Activated naive CD4-positive, alpha-beta T cell treated with anti-CD3 and anti-CD28 coated beads, Interleukin-2, amount 10 ng/mL, durations not matched to agents 7 days and 5 days (primary cell): Measurements from ENCODE around the gene FAM193A.

ENCODE experiments used
- CTCF ChIA-PET: fragments of 350-600 bp; sonication (Branson Sonifier 250); formaldehyde crosslinking; loops from one replicate; lab custom pipeline; 2021; ENCODE audit warnings: antibody characterized with exemption; lab: Charles Lee
- DNase-seq: peaks from one replicate; pipeline ENCODE4 v3.0.0-alpha.2; 2020
- H3K27ac Mint-ChIP-seq: one replicate; pipeline ENCODE4 v1.8.0; 2021; ENCODE audit warnings: mild to moderate bottlenecking, moderate library complexity, mixed read lengths
- H3K27me3 Mint-ChIP-seq: one replicate; pipeline ENCODE4 v1.8.0; 2021; ENCODE audit warnings: mild to moderate bottlenecking, mixed read lengths
- H3K36me3 Mint-ChIP-seq: one replicate; pipeline ENCODE4 v1.8.0; 2021; ENCODE audit warnings: mixed read lengths
- H3K4me1 Mint-ChIP-seq: one replicate; pipeline ENCODE4 v1.8.0; 2021; ENCODE audit warnings: mixed read lengths
- H3K4me3 Mint-ChIP-seq: one replicate; pipeline ENCODE4 v1.8.0; 2021; ENCODE audit warnings: mild to moderate bottlenecking, moderate library complexity, mixed read lengths
- H3K9me3 Mint-ChIP-seq: one replicate; pipeline ENCODE4 v1.8.0; 2021; ENCODE audit warnings: mixed read lengths

The FAM193A gene

DNA sequence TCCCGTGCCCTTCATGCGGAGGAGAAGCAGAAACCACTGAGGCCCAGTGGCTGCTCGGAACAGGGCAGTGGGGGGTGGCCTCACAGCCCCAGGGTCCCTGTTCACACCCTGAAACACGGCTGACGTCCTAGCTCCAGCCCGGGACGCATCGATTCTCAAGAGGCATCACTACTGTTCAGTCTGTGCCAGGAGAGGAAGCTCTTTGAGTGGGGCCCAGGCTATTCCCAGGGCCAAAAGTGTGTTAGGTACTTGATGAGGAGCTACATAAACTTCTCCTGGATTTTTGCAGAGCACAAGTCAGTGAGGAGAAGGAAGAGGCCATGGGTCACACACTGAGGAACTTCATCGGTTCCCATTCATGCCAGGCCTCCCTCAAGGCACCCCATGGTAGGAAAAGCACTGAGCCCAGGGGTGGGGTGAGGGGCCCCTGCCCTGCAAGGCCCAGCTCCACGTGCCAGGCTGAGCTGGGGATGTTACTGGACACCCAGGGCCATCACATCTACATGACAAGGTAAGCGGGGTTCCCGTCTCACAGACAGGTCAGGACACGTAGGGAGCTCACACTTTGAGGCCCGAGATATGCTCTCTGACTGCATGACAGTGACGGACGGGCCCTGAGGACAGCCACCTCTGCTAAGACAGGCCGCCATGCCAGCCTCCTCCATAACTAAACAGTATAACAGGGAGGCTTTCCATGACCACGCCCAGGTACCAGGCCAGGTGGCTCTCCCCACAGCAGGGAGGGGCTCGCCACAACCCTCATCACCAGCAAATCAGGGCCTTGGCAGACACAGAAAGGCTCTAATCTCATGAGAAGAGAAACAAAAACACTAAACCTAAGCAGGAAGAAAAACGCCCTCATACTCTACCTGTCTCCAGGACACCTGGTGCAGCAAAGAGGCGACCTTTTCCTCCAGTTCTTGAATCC lies 207.3 kb downstream of the FAM193A start:
- CTCF ChIA-PET, result interaction anchor here (1.0 kb wide), 1 partner anchor 30 kb away, joined by 4 read pairs; no protein-coding TSS in a partner anchor
- Mint-ChIP-seq H3K9me3 (no peaks in the 10 kb centered on the region), H3K27ac (peak overlapping the region; percentile 76), H3K27me3 (no peaks in the 10 kb centered on the region), H3K36me3 (peaks cover 60% of the 10 kb centered on the region), H3K4me3 (no peak overlapping the region), H3K4me1 (peaks cover 46% of the 10 kb centered on the region)
- no peak for DNase-seq

DNA sequence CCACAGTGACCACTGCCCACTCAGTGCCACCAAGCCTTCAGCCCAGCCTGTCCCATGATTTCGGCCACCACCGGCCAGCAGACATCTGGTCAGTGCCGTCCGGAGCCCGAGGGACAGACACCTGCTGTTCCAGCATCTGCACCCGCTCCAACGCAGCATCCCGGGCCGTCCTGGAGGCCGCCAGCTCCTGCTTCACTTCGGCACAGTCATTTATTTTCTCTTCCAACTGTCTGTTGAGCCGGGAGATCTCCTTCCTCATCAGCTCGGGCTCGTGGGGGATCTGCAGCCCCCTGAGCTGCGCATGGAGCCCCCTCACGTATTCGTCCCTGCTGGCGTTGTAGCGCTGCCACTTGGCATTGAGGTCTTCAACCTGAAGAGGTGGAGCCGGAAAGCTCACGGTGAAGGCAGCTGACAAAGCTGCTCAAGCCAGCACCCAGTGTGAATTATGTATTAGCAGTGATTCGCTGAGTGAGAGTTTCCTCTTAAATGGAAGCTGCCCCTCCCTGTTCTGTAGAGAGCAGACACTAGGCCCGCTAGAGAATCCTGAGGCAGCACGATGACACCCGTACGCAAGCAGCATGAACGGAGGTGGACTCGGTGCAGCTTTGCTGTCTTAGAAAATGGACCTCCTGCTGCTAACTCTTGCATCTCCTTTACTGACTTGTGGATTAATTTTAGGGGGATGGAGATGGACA lies 208.3 kb downstream of the FAM193A start:
- Mint-ChIP-seq H3K27ac (peak overlapping the region; percentile 76), H3K4me3 (no peak overlapping the region), H3K27me3 (no peaks in the 10 kb centered on the region), H3K9me3 (no peaks in the 10 kb centered on the region), H3K4me1 (peaks cover 48% of the 10 kb centered on the region), H3K36me3 (peaks cover 58% of the 10 kb centered on the region)
- DNase-seq, result no peak
- CTCF ChIA-PET, result interaction anchor here (1.0 kb wide), 1 partner anchor 31 kb away, joined by 4 read pairs; no protein-coding TSS in a partner anchor

DNA sequence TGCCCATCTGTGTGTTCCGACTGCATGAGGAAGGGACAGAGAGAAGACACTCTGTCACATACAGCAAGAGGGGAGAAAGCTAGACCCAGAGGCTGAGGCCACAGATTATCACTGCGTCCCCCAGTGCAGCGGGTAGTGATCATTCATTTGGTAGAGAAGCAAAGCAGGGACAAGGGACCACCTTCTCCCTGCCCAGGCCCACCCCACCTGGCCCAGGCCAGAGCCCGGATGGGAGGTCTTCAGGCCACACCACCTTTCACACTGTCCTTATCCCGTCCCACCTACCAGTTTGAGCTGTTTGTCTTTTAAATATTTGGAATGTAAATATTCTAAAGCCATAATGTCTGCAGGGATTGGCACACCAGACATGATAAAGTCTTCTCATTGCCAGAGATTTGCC lies 209.1 kb downstream of the FAM193A start:
- CTCF ChIA-PET, result interaction anchor here (0.9 to 1.0 kb wide), 2 partner anchors 17 to 32 kb away, joined by 3 to 6 read pairs; no protein-coding TSS in a partner anchor
- peaks cover 48% of the 10 kb centered on the region for H3K4me1 Mint-ChIP-seq
- peak overlapping the region; percentile 93 for H3K27ac Mint-ChIP-seq
- H3K36me3 Mint-ChIP-seq, result peaks cover 58% of the 10 kb centered on the region
- no peak overlapping the region for H3K4me3 Mint-ChIP-seq
- no peaks in the 10 kb centered on the region for H3K27me3 Mint-ChIP-seq
- no peak for DNase-seq
- no peaks in the 10 kb centered on the region for H3K9me3 Mint-ChIP-seq

DNA sequence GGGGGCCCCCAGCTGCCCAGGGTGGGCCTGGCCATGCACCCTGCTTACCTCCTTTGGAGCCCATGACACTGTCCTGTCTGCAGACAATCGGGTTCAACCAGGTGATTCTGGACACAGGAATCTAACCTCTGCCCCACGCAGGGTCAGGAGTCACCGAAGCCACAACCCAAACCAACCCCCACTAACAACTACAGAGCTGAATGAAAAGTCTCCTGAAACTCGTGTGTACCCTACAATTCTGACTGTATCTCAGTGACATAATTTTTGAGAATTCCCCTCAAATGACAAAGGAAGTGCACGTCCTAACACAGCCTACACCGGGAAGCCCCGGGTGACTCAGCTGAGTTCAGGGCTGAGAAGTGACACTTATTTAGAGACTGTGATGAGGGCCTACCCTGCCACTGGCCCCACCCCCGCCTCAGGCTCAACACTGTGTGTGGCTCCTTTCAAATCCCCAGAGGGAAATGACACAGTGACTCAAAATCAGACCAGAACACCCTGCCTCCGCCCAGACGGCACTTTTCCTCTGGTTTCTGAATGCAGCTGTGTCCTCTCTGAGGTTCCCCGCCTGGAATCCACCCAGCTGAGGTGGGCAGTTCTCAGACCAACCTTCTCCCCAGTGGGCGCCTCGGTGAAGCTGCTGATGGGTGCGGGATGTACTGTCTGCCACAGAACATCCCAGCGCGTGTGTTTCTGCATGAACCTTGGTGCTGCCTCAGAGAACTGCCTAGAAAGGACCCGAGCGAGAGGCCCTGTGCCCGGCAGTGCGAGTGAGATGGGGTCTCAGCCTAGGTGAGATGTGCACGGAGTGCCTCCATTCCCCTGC lies 209.7 kb downstream of the FAM193A start:
- DNase-seq, result peak; percentile 88
- peaks cover 48% of the 10 kb centered on the region for H3K4me1 Mint-ChIP-seq
- peak overlapping the region; percentile 93 for H3K27ac Mint-ChIP-seq
- H3K36me3 Mint-ChIP-seq, result peaks cover 55% of the 10 kb centered on the region
- CTCF ChIA-PET, result interaction anchor here (0.9 to 1.0 kb wide), 2 partner anchors 16 to 33 kb away, joined by 3 to 6 read pairs; no protein-coding TSS in a partner anchor
- H3K27me3 Mint-ChIP-seq, result no peaks in the 10 kb centered on the region
- H3K9me3 Mint-ChIP-seq, result no peaks in the 10 kb centered on the region
- peak overlapping the region; percentile 15 for H3K4me3 Mint-ChIP-seq

DNA sequence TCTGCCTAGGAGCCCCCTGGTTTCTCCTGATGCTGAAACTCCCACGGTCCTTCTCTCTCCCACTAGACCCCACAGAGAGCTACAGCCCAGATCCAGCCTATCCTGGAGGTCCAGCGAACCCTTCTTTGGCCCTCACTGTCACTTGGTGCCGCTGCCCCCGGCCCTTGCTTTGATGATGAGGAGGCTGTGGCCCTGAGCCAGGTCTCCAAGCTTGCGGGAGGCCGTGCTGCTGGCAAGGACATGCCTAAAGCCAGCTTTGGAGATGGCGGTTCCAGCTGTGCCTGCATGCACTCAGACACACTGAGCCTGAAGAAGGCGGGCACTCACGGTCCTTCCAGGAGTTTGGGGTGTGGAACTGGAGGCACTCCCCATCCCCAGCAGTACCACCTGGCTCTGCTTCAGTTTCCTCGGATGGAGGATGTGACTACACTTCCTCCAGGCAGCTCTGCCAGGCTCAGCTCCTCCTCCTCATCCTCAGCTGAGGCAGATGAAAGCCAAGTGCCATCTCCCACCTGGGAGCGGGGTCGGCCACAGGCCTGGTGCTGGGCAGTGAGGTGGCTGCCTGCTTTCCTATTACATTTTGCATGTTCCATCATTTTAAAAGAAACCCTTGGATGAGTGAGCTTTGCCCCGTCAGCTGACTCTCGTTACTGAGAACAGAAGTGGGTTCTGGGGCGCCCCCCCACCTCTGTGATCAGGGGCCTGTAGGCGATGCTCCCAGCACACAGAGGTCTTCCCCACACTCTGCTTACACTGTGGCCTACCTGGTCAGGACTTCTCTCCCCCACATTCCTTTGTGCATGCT lies 210.6 kb downstream of the FAM193A start:
- H3K27ac Mint-ChIP-seq, result peak overlapping the region; percentile 93
- H3K9me3 Mint-ChIP-seq, result no peaks in the 10 kb centered on the region
- peak overlapping the region; percentile 15 for H3K4me3 Mint-ChIP-seq
- DNase-seq, result peak; percentile 28
- H3K36me3 Mint-ChIP-seq, result peaks cover 47% of the 10 kb centered on the region
- CTCF ChIA-PET, result no interaction called here
- H3K4me1 Mint-ChIP-seq, result peaks cover 53% of the 10 kb centered on the region
- H3K27me3 Mint-ChIP-seq, result no peaks in the 10 kb centered on the region

DNA sequence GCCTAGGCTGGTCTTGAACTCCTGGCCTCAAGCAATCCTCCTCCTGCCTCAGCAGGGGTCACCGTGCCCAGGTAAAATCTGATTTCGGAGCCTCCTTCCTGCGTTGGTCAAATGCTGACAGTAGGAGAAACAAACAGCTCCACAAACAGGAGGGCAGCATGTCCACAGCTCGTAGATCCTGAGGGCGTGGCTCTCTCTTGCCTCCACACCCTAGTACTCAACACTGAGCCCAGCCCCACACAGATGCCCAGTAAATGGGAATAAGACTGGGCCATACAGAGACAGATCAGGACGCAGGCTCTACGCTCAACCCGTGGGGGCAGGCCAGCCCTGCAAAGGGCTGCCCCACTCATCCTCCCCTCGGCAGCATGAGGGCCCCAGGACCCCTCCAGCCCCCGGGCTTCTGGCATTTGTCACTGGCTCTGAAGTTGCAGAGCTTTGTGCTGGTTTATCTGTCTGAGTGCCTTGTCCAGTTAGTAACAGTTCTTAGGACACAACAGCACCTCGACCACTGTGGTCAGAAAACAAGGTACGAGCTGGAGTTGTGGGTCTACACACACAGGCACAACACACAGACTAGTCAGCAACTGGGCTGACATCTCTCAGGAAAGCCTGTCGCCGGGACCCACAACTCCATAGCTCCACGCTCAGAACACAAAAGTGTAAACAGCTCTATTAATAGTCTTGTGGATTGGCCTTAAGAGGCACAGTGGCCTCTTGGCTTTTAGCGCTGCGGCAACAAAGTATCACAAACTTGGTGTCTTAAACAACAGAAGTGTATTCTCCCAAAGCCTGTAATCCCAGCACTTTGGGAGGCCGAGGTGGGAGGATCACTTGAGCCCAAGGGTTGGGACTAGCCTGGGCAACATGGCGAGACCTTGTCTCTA lies 214.5 kb downstream of the FAM193A start:
- no peak overlapping the region for H3K4me3 Mint-ChIP-seq
- H3K36me3 Mint-ChIP-seq, result peaks cover 31% of the 10 kb centered on the region
- H3K27me3 Mint-ChIP-seq, result no peaks in the 10 kb centered on the region
- H3K27ac Mint-ChIP-seq, result no peak overlapping the region
- H3K4me1 Mint-ChIP-seq, result peaks cover 47% of the 10 kb centered on the region
- no peak for DNase-seq
- no peaks in the 10 kb centered on the region for H3K9me3 Mint-ChIP-seq
- CTCF ChIA-PET, result interaction anchor here (0.7 to 2.3 kb wide), 2 partner anchors 12 to 13 kb away, joined by 3 to 6 read pairs; no protein-coding TSS in a partner anchor

DNA sequence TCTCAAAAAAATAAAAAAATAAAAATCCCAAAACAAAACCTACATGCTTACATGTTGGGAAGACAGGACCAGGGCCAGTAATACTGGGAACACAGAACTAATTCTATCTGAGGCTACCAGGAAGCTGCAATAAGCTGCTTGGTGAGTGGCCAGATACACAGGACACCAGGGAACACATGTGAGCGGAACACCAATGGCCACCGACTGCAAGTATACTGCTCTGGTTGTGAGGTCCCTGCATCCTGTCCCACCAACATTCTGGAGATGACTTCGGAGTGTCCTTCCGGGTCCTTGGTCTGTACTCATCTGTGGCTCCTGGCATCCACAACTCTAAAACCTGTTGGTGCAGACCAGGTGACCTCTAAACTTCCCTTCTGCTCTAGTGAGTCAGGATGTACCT lies 217.0 kb downstream of the FAM193A start:
- Mint-ChIP-seq H3K4me1 (peaks cover 35% of the 10 kb centered on the region), H3K4me3 (no peak overlapping the region), H3K9me3 (no peaks in the 10 kb centered on the region), H3K27me3 (peaks cover 9% of the 10 kb centered on the region), H3K36me3 (peaks cover 10% of the 10 kb centered on the region), H3K27ac (no peak overlapping the region)
- no peak for DNase-seq
- CTCF ChIA-PET, result interaction anchor here (0.7 kb wide), 1 partner anchor 211 kb away, joined by 3 read pairs; no protein-coding TSS in a partner anchor

DNA sequence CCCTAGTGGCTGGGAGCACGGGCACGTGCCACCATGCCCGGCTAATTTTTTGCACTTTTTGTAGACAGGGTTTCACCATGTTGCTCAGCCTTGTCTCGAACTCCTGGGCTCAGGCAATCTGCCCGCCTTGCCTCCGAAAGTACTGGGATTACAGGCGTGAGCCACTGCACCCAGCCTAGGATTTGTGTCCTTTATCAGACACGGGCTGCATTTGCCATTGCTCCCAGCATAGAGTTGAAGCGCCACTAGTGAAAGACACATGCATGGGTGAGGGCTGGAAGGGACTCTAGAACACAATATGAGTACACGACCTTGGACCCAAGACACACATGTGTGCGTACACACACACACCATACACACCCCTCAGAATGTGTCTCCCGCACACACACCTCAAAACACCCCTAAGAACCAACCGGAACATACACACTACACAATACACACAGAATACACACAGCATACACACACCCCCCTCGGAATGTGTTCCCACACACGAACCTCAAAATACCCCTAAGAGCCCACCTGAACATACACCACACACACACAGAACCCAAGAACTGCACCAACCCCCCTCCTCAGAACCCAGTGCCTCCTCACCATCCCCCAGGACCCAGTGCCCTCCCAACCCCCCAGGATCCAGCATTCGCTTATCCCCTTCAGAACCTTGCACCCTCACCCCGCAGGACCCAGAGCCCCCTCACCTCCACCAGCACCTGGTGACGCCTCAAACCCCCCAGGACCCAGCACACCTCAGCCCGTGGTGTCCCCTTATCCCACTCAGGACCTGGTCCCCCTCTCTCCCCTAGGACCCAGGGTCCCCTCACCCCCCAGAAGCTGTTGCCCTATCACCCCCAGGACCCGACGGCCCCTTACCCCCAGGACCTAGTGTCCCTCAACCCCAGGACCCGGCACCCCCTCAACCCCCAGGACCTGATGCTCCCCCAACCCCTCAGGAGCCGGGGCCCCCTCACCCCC lies 218.7 kb downstream of the FAM193A start:
- DNase-seq, result no peak
- CTCF ChIA-PET, result no interaction called here
- H3K27me3 Mint-ChIP-seq, result peaks cover 16% of the 10 kb centered on the region
- peak overlapping the region; percentile 47 for H3K27ac Mint-ChIP-seq
- H3K4me3 Mint-ChIP-seq, result peak overlapping the region; percentile 74
- H3K36me3 Mint-ChIP-seq, result peaks cover 10% of the 10 kb centered on the region
- no peaks in the 10 kb centered on the region for H3K9me3 Mint-ChIP-seq
- H3K4me1 Mint-ChIP-seq, result peaks cover 32% of the 10 kb centered on the region

DNA sequence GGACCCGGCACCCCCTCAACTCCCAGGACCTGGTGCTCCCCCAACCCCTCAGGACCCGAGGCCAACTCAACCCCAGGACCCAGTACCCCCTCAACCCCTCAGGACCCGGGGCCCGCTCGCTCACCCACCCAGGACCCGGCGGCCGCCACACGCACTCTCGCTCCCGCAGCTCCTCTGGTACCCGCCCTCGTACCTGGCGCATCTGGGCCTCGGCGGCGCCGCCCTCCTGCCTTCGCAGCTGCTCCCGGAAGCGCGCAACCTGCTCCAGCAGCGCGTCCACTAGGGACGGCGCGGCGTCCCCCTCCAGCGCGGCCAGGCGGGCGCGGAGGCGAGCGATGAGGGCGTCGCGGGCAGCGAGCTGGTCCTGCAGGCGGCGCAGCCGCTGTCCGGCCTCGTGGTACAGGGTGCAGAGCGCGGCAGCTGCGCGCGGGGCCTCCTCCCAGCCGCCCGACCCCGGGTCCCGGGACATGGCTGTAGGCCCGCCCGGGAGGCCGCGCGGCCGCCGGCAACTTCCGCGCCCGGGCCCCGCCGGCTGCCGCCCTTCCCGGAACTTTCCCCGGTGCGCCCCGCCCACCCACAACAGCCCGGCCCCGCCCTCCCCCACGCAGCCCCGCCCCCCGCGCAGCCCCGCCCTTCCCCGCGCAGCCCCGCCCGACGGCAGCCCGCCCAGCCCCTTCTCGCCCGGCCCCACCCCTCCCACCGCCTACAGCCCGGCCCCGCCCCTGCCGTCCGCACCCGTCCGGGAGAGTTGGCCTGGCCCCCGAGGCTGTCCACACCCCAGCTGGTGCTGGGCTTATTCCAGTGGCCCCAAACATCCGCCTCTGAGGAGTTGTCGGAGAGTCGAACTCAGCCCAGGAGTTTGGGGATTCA lies 219.6 kb downstream of the FAM193A start, which contains the start of gene TNIP2:
TNIP2 (minus strand) TSS at position 516 of the 870 bp plus-strand sequence; CDS start at position 469, 47 bp downstream.
- Mint-ChIP-seq H3K27ac (peak within 1 kb of the TSS; percentile 75), H3K4me1 (peaks cover 32% of the 10 kb centered on the region), H3K4me3 (peak within 1 kb of the TSS; percentile 74), H3K9me3 (no peaks in the 10 kb centered on the region), H3K27me3 (peaks cover 16% of the 10 kb centered on the region), H3K36me3 (peaks cover 10% of the 10 kb centered on the region)
- DNase-seq, result peak; percentile 82
- CTCF ChIA-PET, result no interaction called here

DNA sequence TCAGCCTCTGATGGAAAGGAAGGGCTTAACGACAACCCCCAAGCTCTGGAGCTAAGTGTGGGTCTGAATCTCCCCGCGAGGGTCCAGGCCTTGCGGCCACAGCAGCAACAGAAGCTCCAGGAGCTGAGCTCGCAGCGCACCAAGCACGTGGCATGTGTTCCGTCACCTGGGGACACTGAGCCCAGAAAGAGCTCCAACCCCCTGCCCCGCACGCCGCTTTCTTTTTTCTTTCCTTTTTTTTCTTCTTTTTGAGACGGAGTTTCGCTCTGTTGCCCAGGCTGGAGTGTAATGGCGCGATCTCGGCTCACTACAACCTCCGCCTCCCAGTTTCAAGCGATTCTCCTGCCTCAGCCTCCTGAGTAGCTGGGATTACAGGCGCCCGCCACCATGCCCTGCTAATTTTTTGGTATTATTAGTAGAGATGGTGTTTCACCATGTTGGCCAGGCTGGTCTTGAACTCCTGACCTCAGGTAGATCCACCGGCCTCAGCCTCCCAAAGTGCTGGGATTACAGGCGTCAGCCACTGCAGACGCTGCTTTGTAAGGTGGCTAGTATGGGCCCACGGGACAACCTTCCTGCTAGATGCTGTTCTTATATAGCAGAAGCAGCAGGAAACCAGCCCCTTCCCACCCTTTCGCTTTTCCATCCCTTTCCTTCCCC lies 220.4 kb downstream of the FAM193A start:
- H3K9me3 Mint-ChIP-seq, result no peaks in the 10 kb centered on the region
- CTCF ChIA-PET, result no interaction called here
- H3K27ac Mint-ChIP-seq, result peak overlapping the region; percentile 49
- peaks cover 28% of the 10 kb centered on the region for H3K4me1 Mint-ChIP-seq
- no peak for DNase-seq
- peaks cover 10% of the 10 kb centered on the region for H3K36me3 Mint-ChIP-seq
- H3K4me3 Mint-ChIP-seq, result peak overlapping the region; percentile 70
- H3K27me3 Mint-ChIP-seq, result peaks cover 20% of the 10 kb centered on the region
